HG02884 (cell line): ENCODE results near the gene GMCL2.
"Not testable (repeated sequence)": the region's sequence is repeated elsewhere in the genome, so short reads cannot be mapped to it uniquely, and the experiment has no call there.

ENCODE experiments used
- ATAC-seq: cut with Tn5 transposase; IDR thresholded peaks from one replicate; pipeline ENCODE4 v1.9.1; 2021; ENCODE audit warnings: mild to moderate bottlenecking, moderate library complexity; ENCODE audit not compliant: unreplicated experiment

GMCL2 gene

GRCh38 chr5:178206166-178207101 lies 19.3 kb upstream of the GMCL2 start:
- ATAC-seq: no peak

- ATAC-seq: no peak
Observed at GRCh38 chr5:178205749-178206047, 18.5 kb upstream of the GMCL2 start.

GRCh38 chr5:178204935-178205748 lies 18.0 kb upstream of the GMCL2 start:
- peak; percentile 48 for ATAC-seq

GRCh38 chr5:178204182-178204934 lies 17.2 kb upstream of the GMCL2 start, which contains the start of gene HNRNPAB:
Gene HNRNPAB, plus strand, starts transcription at chr5:178204533. Its CDS starts 305 bp downstream, at chr5:178204838.
- ATAC-seq: peak; percentile 72

- ATAC-seq: peak; percentile 11
Observed at GRCh38 chr5:178203670-178204181, 16.6 kb upstream of the GMCL2 start.

- no peak for ATAC-seq
Observed at GRCh38 chr5:178202541-178202940, 15.4 kb upstream of the GMCL2 start.

GRCh38 chr5:178201927-178202235 lies 14.7 kb upstream of the GMCL2 start:
- ATAC-seq: no peak

GRCh38 chr5:178201221-178201926 lies 14.2 kb upstream of the GMCL2 start:
- ATAC-seq: no peak

- ATAC-seq: no peak
Observed at GRCh38 chr5:178199581-178200434, 12.6 kb upstream of the GMCL2 start.

- no peak for ATAC-seq
Observed at GRCh38 chr5:178198706-178199105, 11.5 kb upstream of the GMCL2 start.

- ATAC-seq: not testable (repeated sequence)
Observed at GRCh38 chr5:178198151-178198550, 11.0 kb upstream of the GMCL2 start.

GRCh38 chr5:178196986-178197385 lies 9.8 kb upstream of the GMCL2 start:
- ATAC-seq: no peak

- ATAC-seq: no peak
Observed at GRCh38 chr5:178196281-178196812, 9.2 kb upstream of the GMCL2 start.

- no peak for ATAC-seq
Observed at GRCh38 chr5:178194026-178194425, 6.9 kb upstream of the GMCL2 start.

GRCh38 chr5:178193251-178193809 lies 6.2 kb upstream of the GMCL2 start:
- no peak for ATAC-seq

GRCh38 chr5:178192787-178193186 lies 5.6 kb upstream of the GMCL2 start:
- no peak for ATAC-seq

GRCh38 chr5:178192244-178192643 lies 5.1 kb upstream of the GMCL2 start:
- ATAC-seq: no peak

- ATAC-seq: no peak
Observed at GRCh38 chr5:178191661-178192060, 4.5 kb upstream of the GMCL2 start.

GRCh38 chr5:178189433-178189832 lies 2.3 kb upstream of the GMCL2 start:
- ATAC-seq: no peak
